Karpas-422 (cell line): ENCODE results near the gene KCTD7. TPM values are rescaled to one million over a fixed set of nuclear protein-coding genes. Genes with fewer than 3 reads are reported as not detected.
"Not testable (repeated sequence)": the region's sequence is repeated elsewhere in the genome, so short reads cannot be mapped to it uniquely, and the experiment has no call there.

Source experiments
- DNase-seq: peaks from one replicate; pipeline ENCODE4 v3.0.0-alpha.2; 2015
- H2AFZ ChIP-seq: fragments of 200-600 bp; sonication (generic); 2 replicates; pipeline ENCODE4 v1.6.1; 2014; ENCODE audit warnings: antibody characterized with exemption, low read length, mixed read lengths
- H3K27ac ChIP-seq: fragments of 200-600 bp; sonication (generic); 2 replicates; pipeline ENCODE4 v1.5.1; 2014; ENCODE audit warnings: mild to moderate bottlenecking, low read length, moderate library complexity
- H3K27me3 ChIP-seq: fragments of 200-600 bp; sonication (generic); 2 replicates; pipeline ENCODE4 v1.6.1; 2014; ENCODE audit warnings: low read length, mixed read lengths
- H3K36me3 ChIP-seq: fragments of 200-600 bp; sonication (generic); 2 replicates; pipeline ENCODE4 v1.6.1; 2014; ENCODE audit warnings: low read length, mixed read lengths; ENCODE audit not compliant: insufficient read depth
- H3K4me1 ChIP-seq: fragments of 200-600 bp; sonication (generic); 2 replicates; pipeline ENCODE4 v1.6.1; 2014; ENCODE audit warnings: mild to moderate bottlenecking, low read length, mixed read lengths
- H3K4me2 ChIP-seq: fragments of 200-600 bp; sonication (generic); 2 replicates; pipeline ENCODE4 v1.6.1; 2014; ENCODE audit warnings: low read length, low read depth, mild to moderate bottlenecking; ENCODE audit not compliant: poor library complexity, severe bottlenecking
- H3K4me3 ChIP-seq: fragments of 200-600 bp; sonication (generic); 2 replicates; pipeline ENCODE4 v1.5.1; 2014; ENCODE audit warnings: mild to moderate bottlenecking, antibody characterized with exemption, low read length, mixed read lengths
- H3K79me2 ChIP-seq: fragments of 200-600 bp; sonication (generic); 2 replicates; pipeline ENCODE4 v1.6.1; 2014; ENCODE audit warnings: mild to moderate bottlenecking, low read length, mixed read lengths
- H3K9ac ChIP-seq: fragments of 200-600 bp; sonication (generic); 2 replicates; pipeline ENCODE4 v1.6.0; 2014; ENCODE audit warnings: low read length
- H3K9me2 ChIP-seq: fragments of 200-600 bp; sonication (generic), shearing (Covaris generic); replicated peaks from 2 replicates; pipeline ENCODE4 v1.6.0; 2014; ENCODE audit warnings: mild to moderate bottlenecking, low read length, moderate library complexity; ENCODE audit not compliant: insufficient read depth
- H3K9me3 ChIP-seq: fragments of 300-700, 200-600 bp; sonication (generic); 2 replicates; pipeline ENCODE4 v1.6.1; 2014; ENCODE audit warnings: low read length, mixed read lengths
- H4K20me1 ChIP-seq: fragments of 200-600 bp; sonication (generic); 2 replicates; pipeline ENCODE4 v1.6.1; 2014; ENCODE audit warnings: mild to moderate bottlenecking, antibody characterized with exemption, low read length, low read depth; ENCODE audit not compliant: insufficient read depth
- total RNA-seq: library from RNA; depleted of rRNA; stranded (reverse); fragments of >200 nt; shearing (Covaris generic); gene quantifications from 2 replicates; pipeline ENCODE4 v1.2.3, GENCODE V29; 2014; ENCODE audit warnings: low replicate concordance

The KCTD7 gene
- total RNA-seq, 1 experiment from 2014 or later, result 23.2 TPM

DNA sequence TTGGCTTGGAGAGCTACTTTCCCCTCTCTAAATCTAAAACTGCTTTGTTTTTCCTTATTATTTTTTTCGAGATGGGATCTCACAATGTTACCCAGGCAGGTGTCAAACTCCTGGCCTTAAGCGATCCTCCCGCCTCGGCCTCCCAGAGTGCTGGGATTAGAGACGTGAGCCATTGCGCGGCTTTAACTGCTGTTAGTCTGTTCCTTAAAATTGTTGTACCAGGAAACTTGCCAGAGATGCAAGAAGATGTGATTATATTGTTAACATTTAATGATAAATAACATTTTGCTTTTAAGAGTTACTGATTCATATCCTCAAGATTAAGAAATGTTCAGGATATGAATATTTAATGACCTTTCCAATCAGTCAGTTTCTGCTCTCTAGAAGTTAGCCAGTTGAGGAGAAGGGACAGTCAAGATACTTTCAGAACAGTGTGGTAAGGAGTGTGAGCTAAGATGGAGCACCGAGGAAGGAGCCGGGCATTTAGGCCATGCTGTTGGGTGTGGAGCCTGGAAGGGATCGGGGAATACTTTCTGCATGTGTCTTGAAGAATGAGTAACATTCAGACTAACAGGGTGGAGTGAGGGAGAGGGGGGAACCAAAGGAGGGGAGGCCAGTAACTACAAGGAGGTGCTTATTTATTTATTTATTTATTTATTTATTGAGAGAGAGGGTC is 54.6 kb downstream of the KCTD7 start:
- H3K27me3 ChIP-seq, H3K36me3 ChIP-seq, H3K9me2 ChIP-seq, DNase-seq, H3K9me3 ChIP-seq, H4K20me1 ChIP-seq, H2AFZ ChIP-seq, H3K27ac ChIP-seq: not testable (repeated sequence)
- H3K4me1 ChIP-seq, result peaks cover 36% of the 10 kb centered on the region
- peak overlapping the region; percentile 88 for H3K4me3 ChIP-seq
- peak overlapping the region; percentile 65 for H3K4me2 ChIP-seq
- peak overlapping the region; percentile 94 for H3K9ac ChIP-seq
- H3K79me2 ChIP-seq, result peaks cover 90% of the 10 kb centered on the region

DNA sequence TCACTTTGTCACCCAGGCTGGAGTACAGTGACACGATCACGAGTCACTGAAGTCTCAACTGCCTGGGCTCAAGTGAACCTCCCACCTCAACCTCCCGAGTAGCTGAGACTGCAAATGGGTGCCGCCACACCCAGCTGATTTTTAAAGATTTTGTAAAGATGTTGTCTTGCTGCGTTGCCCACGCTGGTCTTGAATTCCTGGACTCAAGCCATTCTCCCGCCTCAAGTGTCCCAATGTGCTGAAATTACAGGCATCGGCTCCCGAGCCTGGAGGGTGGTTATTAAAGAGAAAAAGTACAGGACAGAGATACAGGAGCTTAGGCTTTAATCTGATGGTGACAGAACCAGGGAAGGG is 55.1 kb downstream of the KCTD7 start:
- no peak overlapping the region for H3K4me3 ChIP-seq
- peaks cover 7% of the 10 kb centered on the region; the same call in 1 of the 2 replicates for H3K36me3 ChIP-seq
- no peaks in the 10 kb centered on the region for H3K27me3 ChIP-seq
- no peaks in the 10 kb centered on the region for H3K9me2 ChIP-seq
- H4K20me1 ChIP-seq, result no peaks in the 10 kb centered on the region
- H2AFZ ChIP-seq, result no peak overlapping the region
- no peak overlapping the region for H3K4me2 ChIP-seq
- no peak for DNase-seq
- H3K27ac ChIP-seq, result no peak overlapping the region
- no peaks in the 10 kb centered on the region for H3K9me3 ChIP-seq
- no peak overlapping the region for H3K9ac ChIP-seq
- H3K79me2 ChIP-seq, result peaks cover 91% of the 10 kb centered on the region
- peaks cover 31% of the 10 kb centered on the region for H3K4me1 ChIP-seq

- H3K9ac ChIP-seq, H3K4me3 ChIP-seq, H4K20me1 ChIP-seq, H3K9me3 ChIP-seq, H3K27me3 ChIP-seq, H3K9me2 ChIP-seq, DNase-seq, H2AFZ ChIP-seq, H3K36me3 ChIP-seq, H3K27ac ChIP-seq, H3K4me2 ChIP-seq: not testable (repeated sequence)
- peaks cover 12% of the 10 kb centered on the region for H3K4me1 ChIP-seq
- H3K79me2 ChIP-seq, result peaks cover 87% of the 10 kb centered on the region
Measured at GRCh38 chr7:66685663-66686062, 57.0 kb downstream of the KCTD7 start.

- Histone ChIP-seq H3K4me1 (peaks cover 7% of the 10 kb centered on the region), H3K79me2 (peaks cover 89% of the 10 kb centered on the region), H3K27ac (no peak overlapping the region), H3K27me3 (no peaks in the 10 kb centered on the region), H3K4me2 (no peak overlapping the region), H3K9ac (no peak overlapping the region), H3K9me3 (no peaks in the 10 kb centered on the region), H3K9me2 (no peaks in the 10 kb centered on the region), H3K36me3 (peaks cover 7% of the 10 kb centered on the region; the same call in 1 of the 2 replicates), H3K4me3 (no peak overlapping the region), H4K20me1 (no peaks in the 10 kb centered on the region), H2AFZ (no peak overlapping the region)
- DNase-seq, result no peak
Measured at GRCh38 chr7:66687186-66687585, 58.5 kb downstream of the KCTD7 start.

DNA sequence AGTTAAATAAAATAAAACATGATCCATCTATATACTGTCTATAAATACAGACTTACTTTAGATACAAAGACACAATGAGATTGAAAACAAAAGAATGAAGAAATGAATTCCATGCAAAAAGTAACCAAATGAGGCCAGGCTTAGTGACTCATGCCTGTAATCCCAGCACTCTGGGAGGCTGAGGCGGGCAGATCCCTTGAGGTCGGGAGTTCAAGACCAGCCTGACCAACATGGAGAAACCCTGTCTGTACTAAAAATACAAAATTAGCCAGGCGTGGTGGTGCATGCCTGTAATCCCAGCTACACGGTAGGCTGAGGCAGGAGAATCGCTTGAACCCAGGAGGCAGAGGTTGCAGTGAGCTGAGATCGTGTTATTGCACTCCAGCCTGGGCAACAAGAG is 59.0 kb downstream of the KCTD7 start:
- not testable (repeated sequence) for H3K27ac ChIP-seq, DNase-seq, H3K9me2 ChIP-seq, H3K4me1 ChIP-seq, H3K9me3 ChIP-seq, H2AFZ ChIP-seq, H3K27me3 ChIP-seq, H3K36me3 ChIP-seq, H3K4me2 ChIP-seq, H3K9ac ChIP-seq, H4K20me1 ChIP-seq, H3K4me3 ChIP-seq
- peaks cover 88% of the 10 kb centered on the region for H3K79me2 ChIP-seq

DNA sequence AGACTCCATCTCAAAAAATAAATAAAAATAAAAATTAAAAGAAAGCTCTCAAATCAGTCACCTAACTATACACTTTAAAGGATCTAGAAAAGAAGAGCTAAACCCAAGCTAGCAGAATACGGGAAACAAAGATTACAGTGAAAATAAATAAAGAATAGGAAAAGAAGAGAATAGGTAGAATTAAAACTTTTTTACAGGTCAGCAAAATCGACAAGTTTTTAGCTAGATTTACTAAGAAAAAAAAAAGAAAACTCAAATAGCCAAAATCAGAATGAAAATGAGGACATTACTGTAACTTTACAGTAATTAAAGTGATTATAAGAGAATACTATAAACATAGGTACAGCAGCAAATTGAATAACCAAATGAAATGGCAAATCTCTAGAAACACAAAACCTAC is 60.4 kb downstream of the KCTD7 start:
- Histone ChIP-seq H3K4me1 (no peaks in the 10 kb centered on the region), H2AFZ (no peak overlapping the region), H3K27me3 (no peaks in the 10 kb centered on the region), H3K9me2 (no peaks in the 10 kb centered on the region), H3K4me2 (no peak overlapping the region), H3K36me3 (peaks cover 7% of the 10 kb centered on the region; the same call in 1 of the 2 replicates), H4K20me1 (no peaks in the 10 kb centered on the region), H3K9ac (no peak overlapping the region), H3K9me3 (no peaks in the 10 kb centered on the region), H3K4me3 (no peak overlapping the region), H3K79me2 (peaks cover 80% of the 10 kb centered on the region), H3K27ac (no peak overlapping the region)
- DNase-seq, result no peak

DNA sequence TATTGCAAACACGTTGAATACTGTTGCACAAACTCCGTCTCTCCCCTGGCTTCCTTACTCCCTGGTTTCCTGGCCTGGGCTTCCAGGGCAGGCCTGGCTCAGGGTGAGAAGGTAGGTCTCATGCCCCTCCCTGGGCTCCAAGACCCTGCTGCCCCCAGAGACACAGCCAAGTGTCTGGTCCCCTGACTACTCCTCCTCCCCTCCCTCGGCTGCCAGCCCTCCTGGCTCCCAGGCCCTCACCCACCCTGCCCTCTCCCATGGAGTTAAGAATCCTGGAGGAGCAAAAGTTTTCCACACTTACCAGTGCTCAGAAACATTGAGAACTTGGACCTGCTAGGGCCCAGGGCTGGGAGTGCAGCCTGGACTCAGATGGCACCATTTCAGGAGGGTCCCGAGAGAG is 64.7 kb downstream of the KCTD7 start:
- Histone ChIP-seq H3K4me3 (no peak overlapping the region), H3K9me2 (no peaks in the 10 kb centered on the region), H3K79me2 (peaks cover 39% of the 10 kb centered on the region), H4K20me1 (no peaks in the 10 kb centered on the region), H3K27me3 (no peaks in the 10 kb centered on the region), H3K9me3 (no peaks in the 10 kb centered on the region), H3K4me2 (no peak overlapping the region), H3K36me3 (no peaks in the 10 kb centered on the region), H3K9ac (no peak overlapping the region), H3K4me1 (no peaks in the 10 kb centered on the region), H2AFZ (no peak overlapping the region), H3K27ac (no peak overlapping the region)
- no peak for DNase-seq
